Fibroblast of peridontal ligament (primary cell): ENCODE results near the gene PLPP7.
"Not testable (repeated sequence)": the region's sequence is repeated elsewhere in the genome, so short reads cannot be mapped to it uniquely, and the experiment has no call there.

Experiments used
- DNase-seq: peaks from one replicate; pipeline ENCODE4 v3.0.0-alpha.2; 2010; ENCODE audit errors: extremely low read depth

PLPP7 gene

DNA sequence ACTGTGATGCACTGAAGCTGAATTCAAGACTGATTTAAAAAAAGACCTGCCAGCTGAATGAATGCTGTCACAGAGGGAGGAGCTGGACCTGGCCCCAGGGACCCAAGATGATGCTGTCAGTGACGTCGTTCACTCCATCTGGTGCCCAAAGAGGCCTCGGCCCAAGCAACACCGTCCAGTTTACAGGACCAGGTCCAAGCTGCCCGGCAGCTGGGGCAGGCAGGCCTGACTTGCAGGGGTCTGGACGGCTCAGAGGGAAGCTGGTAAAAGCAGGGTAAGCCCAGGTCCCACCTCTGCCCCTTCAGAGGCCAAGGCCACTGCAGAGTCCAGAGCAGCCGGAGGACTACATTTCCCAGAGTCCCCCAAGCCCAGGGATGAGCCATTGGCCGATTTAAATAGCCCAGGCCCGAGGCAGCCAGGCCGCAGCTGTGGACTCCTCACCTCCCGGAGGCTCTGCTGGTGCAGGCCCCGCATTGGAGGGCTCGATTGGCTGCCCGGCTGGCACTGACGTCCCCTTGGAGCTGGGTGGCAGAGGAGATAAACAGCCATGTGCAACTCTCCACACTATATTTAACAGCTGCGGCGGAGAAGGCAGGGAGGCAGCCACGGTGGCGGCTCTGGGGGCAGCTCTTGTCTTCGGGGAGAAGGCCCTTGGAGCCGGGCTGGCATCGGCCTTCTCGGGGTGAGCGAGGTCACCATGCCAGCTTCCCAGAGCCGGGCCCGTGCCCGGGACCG is at the start of gene PLPP7:
TSS of gene PLPP7 (plus strand) at position 423 of the 735 bp plus-strand sequence. CDS start at position 698, 275 bp downstream.
- peak; percentile 71 for DNase-seq

DNA sequence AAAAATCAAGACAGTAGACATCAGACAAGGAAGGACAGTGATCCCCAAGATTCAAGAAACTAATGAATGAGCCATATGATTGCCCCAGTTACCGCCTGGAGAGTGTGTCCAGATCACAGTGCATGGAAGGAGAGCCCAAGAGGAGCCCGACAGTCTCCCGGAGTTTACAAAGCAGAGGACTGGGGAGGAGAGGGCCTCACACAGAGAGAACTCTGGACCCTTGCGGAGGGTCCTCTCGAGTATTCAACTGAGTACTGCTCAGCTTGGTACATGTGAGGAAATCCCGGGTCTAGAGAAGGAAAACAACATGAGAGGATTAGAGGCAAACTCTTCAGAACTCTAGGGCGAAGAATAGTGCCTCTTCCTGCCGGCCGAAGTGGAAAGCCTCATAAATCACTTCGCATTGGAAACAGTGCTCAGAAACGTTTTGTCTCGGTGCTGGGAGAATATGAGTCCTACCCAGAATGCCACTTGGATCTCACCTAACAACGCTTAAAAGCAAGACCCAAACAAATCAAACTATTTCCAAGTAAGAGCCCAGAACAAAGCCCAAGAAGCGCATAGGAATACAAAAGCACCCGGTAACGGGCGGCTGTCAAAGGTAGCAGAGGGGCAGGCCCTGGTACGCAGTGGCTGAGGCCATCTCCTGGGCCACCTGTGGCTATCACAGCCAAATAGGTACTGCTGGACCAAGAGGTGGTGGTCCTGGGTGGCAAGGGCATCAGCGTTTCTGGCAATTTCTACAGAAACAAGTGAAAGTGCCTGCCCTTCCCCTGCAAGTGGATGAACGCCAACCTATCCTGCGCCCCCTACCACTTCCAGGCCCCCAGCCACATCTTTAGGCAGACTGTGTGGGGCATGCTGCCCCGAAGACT is 49.2 kb upstream of the PLPP7 start:
- no peak for DNase-seq

DNA sequence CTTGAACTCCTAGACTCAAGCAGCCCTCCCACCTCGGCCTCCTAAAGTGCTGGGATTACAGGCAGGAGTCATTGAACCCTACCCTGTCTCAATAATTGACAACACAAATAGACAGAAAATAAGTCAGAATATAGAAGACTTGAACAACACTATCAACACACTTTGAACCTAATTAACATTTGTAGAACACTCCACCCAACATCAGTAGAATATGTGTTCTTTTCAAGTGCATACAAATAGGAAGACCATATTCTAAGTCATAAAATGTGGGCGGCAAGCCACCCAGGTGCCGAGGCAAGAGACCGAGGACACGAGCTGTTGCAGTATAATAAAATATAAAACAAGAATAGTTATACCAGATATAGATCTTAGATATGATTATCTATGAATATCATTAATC is 45.2 kb upstream of the PLPP7 start:
- not testable (repeated sequence) for DNase-seq

DNA sequence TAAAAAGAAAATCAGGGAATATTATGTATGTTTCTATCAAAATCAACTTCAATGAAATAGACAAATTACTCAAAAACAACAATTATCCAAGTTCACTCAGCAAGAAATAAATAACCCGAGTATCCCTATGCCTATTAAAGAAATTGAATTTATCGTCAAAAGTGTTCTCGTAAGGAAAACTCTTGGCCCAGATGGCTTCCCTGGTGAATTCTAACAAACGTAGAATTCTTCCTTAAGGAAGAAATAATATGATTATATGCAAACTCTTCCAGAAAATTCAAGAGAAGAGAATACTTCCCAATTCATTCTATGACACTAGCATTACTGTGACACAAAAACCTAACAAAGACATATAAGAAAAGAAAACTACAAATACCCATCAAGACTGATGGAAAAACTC is 42.9 kb upstream of the PLPP7 start:
- DNase-seq: no peak

DNA sequence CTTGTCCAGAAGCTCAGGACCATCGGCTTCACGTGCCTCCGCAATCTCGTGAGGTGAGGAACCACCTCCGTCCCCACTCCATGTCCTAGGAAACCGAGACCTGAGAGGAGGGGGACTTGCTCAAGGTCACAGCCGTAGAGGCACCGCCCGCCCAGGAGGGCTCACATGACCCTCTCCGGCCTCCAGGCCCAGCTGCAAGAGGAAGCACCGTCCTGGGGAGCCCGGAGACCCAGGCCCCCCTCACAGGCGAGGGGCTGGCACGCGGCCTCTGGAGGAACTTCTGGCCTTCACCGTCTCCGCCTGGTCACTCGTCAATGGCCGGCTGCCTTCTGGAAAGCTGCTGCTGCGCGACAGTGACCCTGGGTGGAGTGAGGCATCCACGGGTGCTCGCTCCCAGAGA is 37.4 kb upstream of the PLPP7 start:
- no peak for DNase-seq

DNA sequence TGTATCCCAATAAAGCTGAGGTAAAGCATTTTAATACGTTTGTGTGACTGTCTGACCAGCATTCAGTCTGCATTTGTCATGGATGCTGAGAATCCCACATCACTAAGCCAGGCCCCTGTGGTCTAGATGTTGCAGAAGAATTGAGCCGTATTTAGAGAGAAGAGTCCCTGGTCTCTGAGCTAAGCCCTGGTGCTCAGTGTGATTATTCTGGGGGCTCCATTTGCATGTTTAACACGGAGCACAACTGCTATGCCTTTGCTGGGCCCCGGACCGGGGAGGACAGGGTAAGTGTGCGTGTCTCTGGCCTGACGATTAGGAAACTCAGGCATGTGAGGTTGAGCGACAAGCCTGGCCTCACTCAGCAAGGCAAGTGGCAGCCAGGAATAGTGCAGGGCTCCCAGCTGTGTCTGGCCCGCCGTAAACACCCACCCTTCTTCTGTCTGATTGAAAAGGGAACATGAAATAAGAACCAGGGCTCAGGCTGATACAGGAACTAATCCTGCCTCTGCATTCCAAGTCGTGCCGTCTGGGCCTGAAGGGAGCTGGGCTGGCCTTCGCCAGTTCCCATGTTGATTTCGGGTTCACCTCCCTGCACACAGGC is 35.5 kb upstream of the PLPP7 start:
- peak; percentile 11 for DNase-seq

DNA sequence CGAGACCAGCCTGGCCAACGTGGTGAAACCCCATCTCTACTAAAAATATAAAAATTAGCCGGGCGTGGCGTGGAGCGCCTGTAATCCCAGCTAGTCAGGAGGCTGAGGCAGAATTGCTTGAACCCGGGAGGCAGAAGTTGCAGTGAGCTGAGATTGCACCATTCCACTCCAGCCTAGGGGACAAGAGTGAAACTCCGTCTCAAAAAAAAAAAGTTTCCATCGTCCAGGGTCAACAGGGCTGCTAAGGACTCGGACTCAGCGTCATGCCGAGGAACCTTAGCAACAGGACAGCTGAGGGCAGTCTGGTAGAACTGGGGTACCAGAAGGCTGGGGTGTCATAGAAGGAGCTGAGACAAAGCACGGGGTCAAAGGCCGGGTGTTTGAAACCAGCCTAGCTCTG is 34.9 kb upstream of the PLPP7 start:
- DNase-seq: no peak

DNA sequence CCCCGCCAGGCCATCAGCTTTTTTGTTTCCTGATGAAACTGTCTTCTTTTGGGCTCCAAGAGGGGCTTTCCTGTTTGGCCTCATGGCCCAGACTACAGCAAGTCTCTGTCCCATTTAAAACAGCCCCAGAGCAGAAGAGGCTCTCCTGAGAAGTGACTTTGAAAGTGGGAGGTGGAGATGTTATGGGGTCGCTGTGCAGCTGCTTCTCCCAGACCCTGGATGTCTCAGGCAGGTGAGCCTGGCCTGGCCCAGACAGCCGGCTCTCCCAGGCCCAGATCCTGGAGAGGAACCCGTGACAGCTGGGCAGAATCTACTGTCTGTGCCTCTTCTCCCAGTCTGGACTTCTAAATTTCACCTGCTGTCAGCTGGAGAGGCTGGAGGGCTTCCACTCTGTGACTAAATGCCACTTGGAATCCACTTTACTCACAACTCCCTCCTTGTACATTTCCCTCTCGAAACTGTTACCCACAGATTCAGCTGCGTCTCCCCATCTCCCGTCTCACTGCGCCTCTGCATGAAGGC is 33.8 kb upstream of the PLPP7 start:
- no peak for DNase-seq

DNA sequence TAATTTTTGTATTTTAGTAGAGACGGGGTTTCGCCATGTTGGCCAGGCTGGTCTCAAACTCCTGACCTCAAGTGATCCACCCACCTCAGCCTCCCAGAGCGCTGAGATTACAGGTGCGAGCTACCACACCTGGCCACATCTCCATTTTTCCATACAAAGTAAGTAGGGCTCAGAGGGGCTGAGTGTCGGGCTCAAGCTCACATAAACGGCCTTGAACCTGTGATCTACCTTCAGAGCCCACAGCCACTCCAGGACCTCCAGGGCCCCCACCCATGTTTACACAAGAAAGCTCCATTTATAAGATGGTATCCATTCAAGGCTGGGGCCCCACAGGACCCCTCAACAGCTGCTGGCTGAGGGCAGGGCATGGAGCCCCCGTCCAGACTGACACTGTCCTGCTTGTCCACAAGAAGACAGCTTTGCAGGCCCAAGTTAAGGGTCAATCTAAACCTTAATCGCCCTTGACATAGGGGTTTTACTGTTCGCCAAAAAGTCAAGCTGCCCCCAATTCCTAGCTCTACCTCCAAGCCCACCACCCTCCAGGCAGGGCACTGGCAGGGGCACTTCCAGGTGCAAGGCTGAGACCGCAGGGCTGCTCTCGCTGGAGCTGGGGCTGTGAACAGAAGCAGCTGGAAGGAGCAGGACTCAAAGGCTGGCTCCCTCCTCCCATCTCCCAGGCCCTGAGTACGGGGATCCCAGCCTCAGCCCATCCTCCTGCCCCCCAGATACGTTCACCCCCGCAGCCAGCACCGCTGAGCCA is 32.1 kb upstream of the PLPP7 start:
- DNase-seq: no peak

DNA sequence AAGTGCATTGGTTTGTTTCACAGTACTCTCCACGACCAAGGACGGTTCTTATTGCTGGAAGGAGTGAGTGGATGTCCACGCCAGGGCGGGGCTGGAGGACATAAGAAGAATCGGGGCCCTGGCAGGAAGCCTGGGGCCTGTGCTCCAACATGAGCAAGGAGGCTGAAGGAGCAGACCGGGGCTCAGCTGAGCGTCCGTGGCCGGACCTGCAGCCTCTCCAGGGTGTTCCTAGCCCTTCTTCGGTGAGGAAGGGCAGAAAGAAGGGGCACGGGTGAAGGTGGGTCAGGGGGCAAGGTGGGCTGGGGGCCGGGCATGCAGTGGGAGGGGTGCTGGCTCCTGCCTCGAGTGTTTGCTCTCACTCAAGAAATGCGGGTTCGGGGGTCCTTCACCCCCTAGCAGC is 31.3 kb upstream of the PLPP7 start:
- DNase-seq: no peak

DNA sequence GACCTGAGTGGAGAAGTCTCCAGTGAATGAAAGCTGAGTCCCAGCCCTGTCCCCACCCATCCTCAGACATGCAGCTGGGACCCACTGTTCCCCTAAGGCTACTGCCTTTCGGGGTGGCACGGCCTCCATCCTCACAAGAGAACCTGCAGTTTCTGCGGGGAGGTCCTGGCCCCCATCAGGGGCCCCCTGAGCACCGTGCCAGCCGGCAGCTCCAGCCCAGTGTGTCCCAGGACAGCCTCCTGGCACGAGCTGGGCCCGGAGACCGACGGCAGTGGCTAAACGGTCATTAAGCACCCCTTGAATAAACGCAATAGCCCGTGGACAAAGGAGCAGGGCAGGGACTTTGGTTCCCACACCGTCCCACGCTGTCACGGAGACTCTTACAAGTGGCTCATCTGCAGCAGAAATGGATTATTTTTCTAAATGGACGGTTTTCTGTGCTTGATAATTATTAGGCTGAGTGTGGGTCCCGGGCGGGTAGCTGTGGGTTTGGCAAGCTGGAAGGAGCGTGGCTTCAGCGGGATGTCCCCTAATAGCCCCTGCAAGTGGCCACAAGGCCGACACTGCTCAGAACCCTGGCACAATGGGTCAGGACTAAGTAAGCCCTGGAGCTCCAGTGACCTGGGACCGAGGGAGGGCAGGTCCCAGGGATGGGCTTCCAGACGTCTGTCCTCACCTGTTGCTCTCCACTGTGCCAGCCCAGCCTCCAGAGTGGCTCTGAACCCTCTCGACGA is 30.7 kb upstream of the PLPP7 start:
- no peak for DNase-seq

DNA sequence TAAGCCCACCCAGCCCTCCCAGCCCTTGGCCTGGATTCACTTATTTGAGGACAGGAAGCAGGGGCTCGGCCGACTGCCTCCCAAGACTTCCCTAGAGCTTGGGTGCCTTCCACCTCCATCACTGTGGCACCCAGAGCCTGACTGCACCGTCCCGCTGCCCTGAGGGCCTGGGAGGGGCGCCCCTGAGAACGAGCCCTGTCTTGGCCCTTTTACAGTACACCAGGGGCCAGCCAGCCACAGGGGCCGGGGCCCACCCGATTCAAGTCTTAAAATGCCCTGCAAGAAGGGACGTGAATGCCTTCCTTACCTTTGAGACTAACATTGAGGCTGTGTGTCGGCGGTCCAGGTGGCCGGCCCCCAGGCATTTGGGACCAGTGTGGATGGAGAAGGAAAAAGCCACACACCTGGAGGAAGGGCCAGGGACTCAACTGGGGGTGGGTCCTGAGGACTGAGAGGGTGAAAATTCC is 30.1 kb upstream of the PLPP7 start:
- no peak for DNase-seq

DNA sequence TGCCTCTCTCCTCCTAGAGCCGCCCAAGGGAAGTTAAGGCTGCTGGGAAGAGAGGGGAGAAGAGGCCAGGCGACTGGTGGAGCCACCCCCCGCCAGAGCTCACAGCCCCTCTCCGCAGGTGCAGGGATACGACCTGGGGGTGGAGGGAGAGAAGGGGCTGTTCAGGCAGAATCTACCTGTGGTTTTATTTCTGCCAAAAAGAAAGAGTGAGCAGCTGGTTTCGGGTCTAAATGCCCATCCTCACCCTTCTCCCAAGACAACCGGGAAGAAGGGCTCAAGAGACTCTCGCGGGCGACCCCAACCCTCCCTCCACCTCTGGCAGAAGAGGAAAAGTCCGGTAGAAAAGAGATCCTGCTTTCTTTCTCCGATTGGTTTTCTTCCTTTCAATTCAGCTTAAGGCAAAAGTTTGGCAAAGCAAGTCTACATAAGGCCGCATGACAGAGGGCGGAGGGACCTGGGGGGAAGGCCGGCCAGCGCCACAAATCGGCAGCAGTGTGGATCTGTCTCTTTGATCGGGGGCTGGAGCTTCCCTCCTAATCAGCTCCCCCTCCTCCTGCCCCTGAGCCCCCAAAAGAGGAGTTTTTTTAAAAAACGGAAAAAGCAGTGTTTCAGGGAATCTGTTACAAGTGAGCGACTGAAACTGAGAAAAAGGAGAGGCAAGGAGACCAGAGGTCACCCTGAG is 29.5 kb upstream of the PLPP7 start:
- no peak for DNase-seq

DNA sequence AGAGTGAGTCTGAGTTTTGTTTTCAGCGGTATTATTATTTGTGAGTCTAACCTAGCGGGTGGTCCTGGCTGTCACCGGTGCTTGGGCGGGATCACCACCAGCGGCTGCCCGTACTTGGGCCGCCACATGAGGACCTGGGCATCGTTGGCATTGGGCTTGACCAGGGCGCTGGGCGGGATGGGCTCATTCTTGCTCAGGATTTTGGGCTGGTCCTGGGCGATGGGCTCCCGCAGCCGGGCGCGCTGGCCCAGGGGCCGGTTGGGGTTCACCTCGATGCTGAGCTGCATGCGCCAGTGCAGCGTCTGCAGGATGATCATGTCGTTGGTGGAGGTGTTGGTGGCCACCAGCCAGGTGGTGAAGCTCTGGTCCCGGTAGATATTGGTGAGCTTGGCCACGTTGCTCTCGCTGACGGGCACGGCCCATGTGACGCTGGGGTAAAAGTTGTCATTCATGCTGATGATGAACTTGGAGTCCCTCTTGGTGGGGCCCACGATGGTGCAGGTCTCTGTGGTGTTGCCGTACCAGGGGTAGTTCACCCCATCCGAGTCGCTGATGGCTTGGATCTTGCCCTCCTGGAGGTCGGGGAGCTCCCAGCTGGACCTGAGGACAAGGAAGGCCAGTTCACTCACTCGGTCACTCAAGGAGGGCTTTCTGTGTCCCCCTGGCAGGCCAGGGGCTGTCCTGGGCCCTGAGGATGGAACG is 28.6 kb upstream of the PLPP7 start:
- DNase-seq: no peak

DNA sequence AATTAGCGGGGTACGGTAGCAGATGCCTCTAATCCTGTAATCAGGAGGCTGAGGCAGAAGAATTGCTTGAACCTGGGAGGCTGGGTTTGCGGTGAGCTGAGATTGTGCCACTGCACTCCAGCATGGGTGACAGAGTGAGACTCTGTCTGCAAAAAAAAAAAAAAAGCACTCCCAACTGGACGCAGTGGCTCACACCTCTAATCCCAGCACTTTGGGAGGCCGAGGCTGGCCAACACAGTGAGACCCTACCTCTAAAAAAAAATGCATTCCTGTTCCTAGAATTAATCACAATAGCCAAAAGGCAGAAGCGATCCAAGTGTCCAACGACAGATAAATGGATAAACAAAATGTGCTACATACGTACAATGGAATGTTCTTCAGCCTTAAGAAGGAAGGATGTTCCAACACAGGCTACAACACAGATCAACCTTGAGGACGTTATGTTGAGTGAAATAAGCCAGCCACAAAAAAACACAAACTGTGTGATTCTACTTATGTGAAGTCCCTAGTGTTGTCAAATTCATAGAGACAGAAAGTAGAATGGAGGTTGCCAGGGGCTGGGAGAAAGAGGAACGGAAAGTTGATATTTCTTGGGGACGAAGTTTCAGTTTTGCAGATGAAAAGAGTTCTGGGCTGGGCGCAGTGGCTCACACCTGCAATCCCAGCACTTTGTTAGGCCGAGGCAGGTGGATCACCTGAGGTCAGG is 27.0 kb upstream of the PLPP7 start:
- no peak for DNase-seq

DNA sequence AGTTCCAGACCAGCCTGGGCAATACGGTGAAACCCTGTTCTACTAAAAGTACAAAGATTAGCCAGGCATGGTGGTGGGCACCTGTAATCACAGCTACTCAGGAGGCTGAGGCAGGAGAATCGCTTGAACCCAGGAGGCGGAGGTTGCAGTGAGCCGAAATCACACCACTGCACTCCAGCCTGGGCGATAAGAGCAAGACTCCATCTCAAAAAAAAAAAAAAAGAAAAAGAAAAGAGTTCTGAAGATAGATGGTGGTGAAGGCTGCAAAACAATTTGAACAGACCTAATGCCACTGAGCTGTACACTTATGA is 26.5 kb upstream of the PLPP7 start:
- not testable (repeated sequence) for DNase-seq

DNA sequence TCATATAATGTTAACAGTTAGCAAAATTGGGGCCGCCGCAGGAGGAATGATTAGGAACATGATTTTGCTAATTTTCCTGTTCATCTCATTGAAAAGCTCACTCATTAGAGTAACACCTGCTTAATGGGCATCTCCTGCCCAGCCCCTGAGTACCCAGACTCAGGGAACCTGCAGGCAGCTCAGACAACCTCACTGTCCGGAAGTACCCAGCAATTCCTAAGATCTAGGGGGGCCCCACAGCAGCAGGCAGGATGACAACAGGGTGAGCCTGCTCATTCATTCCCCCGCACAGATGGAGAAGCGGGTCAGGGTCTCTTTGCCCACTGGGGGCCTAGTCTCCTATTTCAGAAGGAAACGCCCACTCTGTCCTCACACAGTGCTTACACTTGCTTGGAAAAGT is 25.8 kb upstream of the PLPP7 start:
- no peak for DNase-seq

DNA sequence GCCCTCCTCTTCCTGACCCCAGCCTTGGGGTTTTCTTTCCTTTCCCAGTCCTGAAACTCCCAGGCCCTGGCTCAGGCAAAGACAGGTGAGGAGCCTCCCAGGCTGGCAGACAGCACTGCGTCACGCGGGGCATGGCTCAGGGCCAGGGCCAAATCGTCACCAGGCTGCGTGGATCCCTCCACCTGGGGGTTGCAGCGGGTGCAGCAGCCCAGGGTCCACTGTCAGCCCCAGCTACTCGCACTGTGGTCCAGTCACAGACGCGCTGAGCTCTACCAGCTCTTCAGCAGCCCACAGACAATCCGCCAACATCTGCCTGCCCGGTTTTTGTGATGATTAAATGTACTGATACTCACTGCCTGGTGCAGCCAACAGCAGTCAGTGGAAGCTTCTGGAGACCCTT is 25.3 kb upstream of the PLPP7 start:
- DNase-seq: no peak
